OCI-LY1 (cell line): ENCODE measurements around the gene MT1A.

Source experiments
- EZH2 ChIP-seq: fragments of 200-600 bp; sonication (generic), shearing (Covaris generic); IDR thresholded peaks from 2 replicates; pipeline ENCODE4 v1.8.0; 2017; ENCODE audit warnings: borderline replicate concordance, mixed run types, mild to moderate bottlenecking, antibody characterized with exemption, low read length, moderate library complexity, mixed read lengths
- TF ChIP-seq, protein P1 (sequence below): fragments of 200-600 bp; sonication (generic), shearing (Covaris generic); IDR thresholded peaks from 2 replicates; pipeline ENCODE4 v1.5.1; 2017; ENCODE audit warnings: mild to moderate bottlenecking, antibody characterized with exemption, low read length, moderate library complexity, mixed read lengths

DNA sequence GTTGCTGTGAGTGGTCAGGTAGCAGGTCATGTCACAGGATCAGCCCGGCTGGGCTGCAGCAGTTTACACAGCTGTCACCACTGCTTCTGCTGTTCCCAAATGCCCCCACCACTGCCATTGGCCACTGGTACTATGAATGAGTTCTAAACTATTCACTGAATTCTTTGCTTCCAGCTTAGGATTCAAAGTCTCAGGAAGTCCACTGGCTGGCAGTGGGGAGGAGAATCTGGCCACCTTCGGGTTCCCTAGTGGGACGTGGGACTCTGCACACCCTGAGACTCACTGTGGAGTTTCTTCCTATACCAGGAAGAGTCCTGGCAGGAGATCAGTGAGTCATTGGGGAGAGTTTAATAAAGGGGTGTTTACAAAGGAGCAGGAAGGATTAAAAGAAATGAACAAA lies 50.7 kb downstream of the MT1A start:
- TF ChIP-seq, protein P1, sequence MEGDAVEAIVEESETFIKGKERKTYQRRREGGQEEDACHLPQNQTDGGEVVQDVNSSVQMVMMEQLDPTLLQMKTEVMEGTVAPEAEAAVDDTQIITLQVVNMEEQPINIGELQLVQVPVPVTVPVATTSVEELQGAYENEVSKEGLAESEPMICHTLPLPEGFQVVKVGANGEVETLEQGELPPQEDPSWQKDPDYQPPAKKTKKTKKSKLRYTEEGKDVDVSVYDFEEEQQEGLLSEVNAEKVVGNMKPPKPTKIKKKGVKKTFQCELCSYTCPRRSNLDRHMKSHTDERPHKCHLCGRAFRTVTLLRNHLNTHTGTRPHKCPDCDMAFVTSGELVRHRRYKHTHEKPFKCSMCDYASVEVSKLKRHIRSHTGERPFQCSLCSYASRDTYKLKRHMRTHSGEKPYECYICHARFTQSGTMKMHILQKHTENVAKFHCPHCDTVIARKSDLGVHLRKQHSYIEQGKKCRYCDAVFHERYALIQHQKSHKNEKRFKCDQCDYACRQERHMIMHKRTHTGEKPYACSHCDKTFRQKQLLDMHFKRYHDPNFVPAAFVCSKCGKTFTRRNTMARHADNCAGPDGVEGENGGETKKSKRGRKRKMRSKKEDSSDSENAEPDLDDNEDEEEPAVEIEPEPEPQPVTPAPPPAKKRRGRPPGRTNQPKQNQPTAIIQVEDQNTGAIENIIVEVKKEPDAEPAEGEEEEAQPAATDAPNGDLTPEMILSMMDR: no peak
- TF ChIP-seq EZH2: no peak
